GM21526 (cell line): Measurements from ENCODE around the gene HRH1.
"Not testable (repeated sequence)": the region's sequence is repeated elsewhere in the genome, so short reads cannot be mapped to it uniquely, and the experiment has no call there.

Experiments used
- ATAC-seq: cut with Tn5 transposase; IDR thresholded peaks from one replicate; pipeline ENCODE4 v1.9.1; 2021; ENCODE audit warnings: moderate library complexity; ENCODE audit not compliant: unreplicated experiment, low FRiP score

The HRH1 gene, protein sequence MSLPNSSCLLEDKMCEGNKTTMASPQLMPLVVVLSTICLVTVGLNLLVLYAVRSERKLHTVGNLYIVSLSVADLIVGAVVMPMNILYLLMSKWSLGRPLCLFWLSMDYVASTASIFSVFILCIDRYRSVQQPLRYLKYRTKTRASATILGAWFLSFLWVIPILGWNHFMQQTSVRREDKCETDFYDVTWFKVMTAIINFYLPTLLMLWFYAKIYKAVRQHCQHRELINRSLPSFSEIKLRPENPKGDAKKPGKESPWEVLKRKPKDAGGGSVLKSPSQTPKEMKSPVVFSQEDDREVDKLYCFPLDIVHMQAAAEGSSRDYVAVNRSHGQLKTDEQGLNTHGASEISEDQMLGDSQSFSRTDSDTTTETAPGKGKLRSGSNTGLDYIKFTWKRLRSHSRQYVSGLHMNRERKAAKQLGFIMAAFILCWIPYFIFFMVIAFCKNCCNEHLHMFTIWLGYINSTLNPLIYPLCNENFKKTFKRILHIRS

GRCh38 chr3:11154036-11154952, at the start of gene HRH1:
Gene HRH1, plus strand, starts transcription at chr3:11154493. Its CDS starts 104,545 bp downstream, at chr3:11259038.
- ATAC-seq: no peak

DNA sequence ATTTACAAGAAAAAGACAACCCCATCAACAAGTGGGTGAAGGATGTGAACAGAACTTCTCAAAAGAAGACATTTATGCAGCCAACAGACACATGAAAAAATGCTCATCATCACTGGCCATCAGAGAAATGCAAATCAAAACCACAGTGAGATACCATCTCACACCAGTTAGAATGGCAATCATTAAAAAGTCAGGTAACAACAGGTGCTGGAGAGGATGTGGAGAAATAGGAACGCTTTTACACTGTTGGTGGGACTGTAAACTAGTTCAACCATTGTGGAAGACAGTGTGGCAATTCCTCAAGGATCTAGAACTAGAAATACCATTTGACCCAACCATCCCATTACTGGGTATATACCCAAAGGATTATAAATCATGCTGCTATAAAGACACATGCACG, 41.0 kb upstream of the HRH1 start:
- not testable (repeated sequence) for ATAC-seq

GRCh38 chr3:11115548-11115947, 38.7 kb upstream of the HRH1 start:
- ATAC-seq: no peak

DNA sequence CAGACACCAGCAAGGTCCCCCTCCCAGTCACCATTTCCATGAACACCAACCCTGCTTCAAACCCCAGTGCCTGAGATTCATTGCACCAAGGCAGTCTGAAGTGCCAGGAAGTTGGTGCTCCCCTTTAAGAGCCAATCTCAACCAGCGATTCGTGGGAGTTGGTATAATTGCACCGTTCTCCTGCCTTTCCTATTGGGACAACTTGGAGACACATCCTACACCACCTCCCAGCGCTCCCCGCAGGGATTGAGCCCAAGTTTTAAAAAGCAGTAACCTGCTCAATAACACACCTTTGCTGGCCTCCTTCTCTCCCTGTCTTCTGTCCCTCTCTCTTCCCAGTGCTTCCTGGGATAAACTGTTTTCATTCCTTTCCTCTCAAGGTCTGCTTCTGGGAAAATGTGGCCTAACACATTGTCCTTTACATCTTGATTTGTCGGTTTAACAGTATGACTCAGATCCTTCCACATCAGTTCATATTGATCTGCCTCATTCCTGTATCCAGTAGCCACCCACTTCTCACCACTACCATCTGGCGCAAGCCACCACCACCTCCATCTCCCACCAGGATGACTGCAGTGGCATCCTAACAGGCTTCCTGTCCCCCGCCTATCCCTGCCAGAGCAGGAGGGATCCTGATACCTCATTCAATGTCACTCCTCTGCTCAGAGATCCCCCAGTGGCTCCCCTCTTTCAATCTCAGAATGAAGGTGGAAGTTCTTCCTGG, 37.8 kb upstream of the HRH1 start:
- no peak for ATAC-seq

- no peak for ATAC-seq
Observed at GRCh38 chr3:11117591-11117990, 36.7 kb upstream of the HRH1 start.

DNA sequence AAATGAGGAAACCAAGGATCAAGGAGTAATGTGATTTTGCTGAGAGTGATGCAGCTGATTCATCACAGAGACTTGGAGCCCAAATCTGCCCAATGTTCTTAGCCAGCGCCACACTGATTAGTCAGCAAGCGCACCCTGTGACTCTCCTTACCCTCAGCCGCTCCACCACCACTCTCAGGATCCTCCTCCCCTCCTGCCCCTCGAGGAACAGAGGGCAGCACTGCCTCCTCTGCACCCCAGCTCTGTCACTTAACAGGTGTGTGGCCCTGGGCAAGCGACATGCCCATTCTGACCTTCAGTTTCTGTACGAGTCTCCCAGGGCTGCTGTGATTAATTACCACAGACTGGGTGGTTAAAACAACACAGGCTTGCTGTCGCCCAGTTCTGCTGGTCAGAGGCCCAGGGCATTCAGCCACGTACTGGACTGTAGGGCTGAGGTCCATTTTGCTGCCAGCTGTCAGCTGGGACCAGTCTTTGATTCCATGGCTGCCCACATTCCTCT, 36.1 kb upstream of the HRH1 start:
- ATAC-seq: no peak

GRCh38 chr3:11120091-11120805, 34.0 kb upstream of the HRH1 start:
- no peak for ATAC-seq

DNA sequence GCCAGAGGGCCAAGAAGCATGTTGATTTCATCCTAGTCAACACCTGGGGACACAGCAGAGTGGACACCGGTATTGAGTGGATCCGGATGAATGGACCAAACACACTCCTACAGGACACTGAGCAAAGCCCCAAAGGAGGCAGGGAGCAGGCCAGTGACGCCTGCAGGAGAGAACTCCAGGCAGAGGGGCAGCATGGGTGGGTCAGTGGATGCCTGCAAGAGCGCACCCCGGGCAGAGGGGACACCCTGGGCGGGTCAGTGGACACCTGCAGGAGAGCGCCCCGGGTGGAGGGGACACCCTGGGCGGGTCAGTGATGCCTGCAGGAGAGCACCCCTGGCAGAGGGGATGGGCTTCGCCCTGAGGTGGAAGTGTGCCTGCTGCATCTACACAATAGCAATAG, 27.6 kb upstream of the HRH1 start:
- ATAC-seq: no peak

DNA sequence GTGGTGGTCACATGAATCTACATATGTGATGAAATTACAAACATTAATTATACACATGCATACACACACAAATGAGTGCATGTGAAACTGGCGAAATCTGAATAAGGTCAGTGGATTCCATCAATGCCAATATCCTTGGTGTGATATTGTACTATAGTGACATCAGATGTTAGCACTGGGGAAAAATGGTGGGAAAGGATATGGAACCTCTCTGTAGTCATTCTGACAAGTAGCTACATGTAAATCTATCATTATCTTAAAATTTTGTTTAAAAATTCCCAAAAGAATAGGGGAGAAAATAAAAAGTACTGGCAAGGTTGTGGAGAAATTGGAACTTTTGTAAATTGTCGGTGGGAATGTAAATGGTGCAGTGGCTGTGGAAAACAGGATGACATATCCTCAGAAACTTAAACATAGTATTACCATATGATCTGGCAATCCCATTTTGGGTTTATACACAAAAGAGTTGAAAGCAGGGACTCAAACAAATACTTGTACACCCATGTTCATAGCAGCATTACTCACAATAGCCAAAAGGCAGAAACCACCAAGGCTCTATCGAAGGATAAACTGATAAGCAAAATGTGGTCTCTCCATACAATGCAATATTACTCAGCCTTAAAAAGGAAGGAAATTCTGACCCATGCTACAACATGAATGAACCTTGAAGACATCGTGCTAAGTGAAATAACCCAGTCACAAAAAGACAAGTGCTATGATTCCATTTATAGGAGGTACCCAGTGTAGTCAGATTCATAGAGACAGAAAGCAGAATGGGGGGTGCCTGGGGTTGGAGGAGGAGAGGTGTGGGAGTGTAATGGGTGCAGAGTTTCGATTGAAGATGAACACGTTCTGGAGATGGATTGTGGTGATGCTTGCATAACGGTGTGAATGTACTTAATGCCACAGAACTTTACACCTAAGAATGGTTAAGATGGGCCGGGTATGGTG, 25.3 kb upstream of the HRH1 start:
- no peak for ATAC-seq

GRCh38 chr3:11130385-11130784, 23.9 kb upstream of the HRH1 start:
- no peak for ATAC-seq

- no peak for ATAC-seq
Observed at GRCh38 chr3:11131371-11131770, 22.9 kb upstream of the HRH1 start.

DNA sequence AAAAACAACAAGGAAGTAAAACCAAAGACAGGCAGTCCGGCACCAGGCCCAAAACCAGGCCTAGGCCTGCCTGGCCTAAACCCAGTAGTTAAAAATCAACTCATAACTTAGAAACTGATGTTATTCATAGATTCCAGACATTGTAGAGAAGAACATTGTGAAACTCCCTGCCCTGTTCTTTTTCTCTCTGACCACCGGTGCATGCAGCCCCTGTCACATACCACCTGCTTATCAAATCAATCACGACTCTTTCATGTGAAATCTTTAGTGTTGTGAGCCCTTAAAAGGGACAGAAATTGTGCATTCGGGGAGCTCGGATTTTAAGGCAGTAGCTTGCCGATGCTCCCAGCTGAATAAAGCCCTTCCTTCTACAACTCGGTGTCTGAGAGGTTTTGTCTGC, 22.4 kb upstream of the HRH1 start:
- ATAC-seq: not testable (repeated sequence)

GRCh38 chr3:11132861-11133260, 21.4 kb upstream of the HRH1 start:
- no peak for ATAC-seq

- ATAC-seq: no peak
Observed at GRCh38 chr3:11134794-11135193, 19.5 kb upstream of the HRH1 start.

GRCh38 chr3:11136116-11136515, 18.2 kb upstream of the HRH1 start:
- ATAC-seq: no peak

- no peak for ATAC-seq
Observed at GRCh38 chr3:11136830-11137626, 17.3 kb upstream of the HRH1 start.

DNA sequence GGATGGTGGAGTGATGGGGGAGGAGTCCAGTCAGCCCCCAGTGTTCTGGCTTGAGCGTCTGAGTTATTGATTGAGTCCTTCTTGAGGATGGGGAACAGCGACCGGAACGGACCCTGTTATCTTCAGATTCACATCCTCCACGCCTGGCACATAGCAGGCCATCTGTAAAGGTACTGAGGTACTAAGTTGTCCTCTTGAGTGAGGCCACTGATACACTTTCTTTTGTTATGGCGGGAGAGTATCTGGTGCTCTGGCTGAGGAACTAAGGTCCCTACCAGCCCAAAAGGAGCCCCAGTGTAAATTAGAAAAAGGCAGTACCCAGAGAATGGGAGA, 16.7 kb upstream of the HRH1 start:
- no peak for ATAC-seq

DNA sequence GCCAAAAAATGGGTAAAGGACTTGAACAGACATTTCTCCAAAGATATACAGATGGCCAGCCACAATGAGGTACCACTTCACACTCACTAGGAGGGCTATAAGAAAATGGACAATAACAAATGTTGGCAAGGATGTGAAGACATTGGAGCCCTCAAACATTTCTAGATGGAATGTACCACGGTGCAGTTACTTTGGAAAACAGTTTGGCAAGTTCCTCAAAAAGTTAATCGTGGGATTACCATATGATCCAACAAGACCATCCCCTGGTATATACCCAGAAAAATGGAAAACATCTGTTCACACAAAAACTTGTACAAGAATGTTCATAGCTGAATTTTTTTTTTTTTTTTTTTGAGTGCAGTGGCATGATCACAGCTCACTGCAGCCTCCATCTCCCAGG, 15.9 kb upstream of the HRH1 start:
- no peak for ATAC-seq
